ENCODE data around the gene DARS1.

GRCh38 chr2:136024616-136025015 lies 39.2 kb upstream of the DARS1 start:
- TF ChIP-seq CTCF (IDR thresholded peaks at IDR 0.05) (no peak), POLR2A (IDR thresholded peaks at IDR 0.05) (no peak)
